Forelimb muscle (tissue), 1 donor: Measurements from ENCODE around the gene FRAS1. TPM values are rescaled to one million over a fixed set of nuclear protein-coding genes. Genes with fewer than 3 reads are reported as not detected.
"Not testable (repeated sequence)": the region's sequence is repeated elsewhere in the genome, so short reads cannot be mapped to it uniquely, and the experiment has no call there.

Experiments used
- DNase-seq: peaks from one replicate; pipeline ENCODE4 v3.0.0-alpha.2; 2013; ENCODE audit warnings: low read depth
- polyA plus RNA-seq: library from polyadenylated mRNA; unstranded; fragments of 120-200 nt; gene quantifications from one replicate; pipeline ENCODE4 v1.2.1, GENCODE V29; 2013; ENCODE audit not compliant: insufficient read length

Gene FRAS1
- polyA plus RNA-seq, 1 donor, result 5.0 TPM

GRCh38 chr4:78165758-78166157 is 108.6 kb downstream of the FRAS1 start:
- no peak for DNase-seq

- no peak for DNase-seq
Observed at GRCh38 chr4:78166622-78167021, 109.5 kb downstream of the FRAS1 start.

GRCh38 chr4:78167510-78167909 is 110.4 kb downstream of the FRAS1 start:
- DNase-seq, result no peak

- no peak for DNase-seq
Observed at GRCh38 chr4:78168029-78168428, 110.9 kb downstream of the FRAS1 start.

GRCh38 chr4:78169728-78170127 is 112.6 kb downstream of the FRAS1 start:
- DNase-seq, result no peak

- DNase-seq, result no peak
Observed at GRCh38 chr4:78171482-78171881, 114.4 kb downstream of the FRAS1 start.

- DNase-seq, result no peak
Observed at GRCh38 chr4:78174891-78175290, 117.8 kb downstream of the FRAS1 start.

GRCh38 chr4:78179196-78179595 is 122.1 kb downstream of the FRAS1 start:
- no peak for DNase-seq

- DNase-seq, result not testable (repeated sequence)
Observed at GRCh38 chr4:78181681-78182234, 124.6 kb downstream of the FRAS1 start.

GRCh38 chr4:78184584-78184983 is 127.5 kb downstream of the FRAS1 start:
- no peak for DNase-seq

GRCh38 chr4:78185117-78185516 is 128.0 kb downstream of the FRAS1 start:
- DNase-seq, result no peak

- DNase-seq, result no peak
Observed at GRCh38 chr4:78186597-78187543, 129.7 kb downstream of the FRAS1 start.

GRCh38 chr4:78190068-78190467 is 132.9 kb downstream of the FRAS1 start:
- no peak for DNase-seq

- no peak for DNase-seq
Observed at GRCh38 chr4:78190595-78190994, 133.5 kb downstream of the FRAS1 start.

GRCh38 chr4:78197947-78198346 is 140.8 kb downstream of the FRAS1 start:
- DNase-seq, result no peak

- no peak for DNase-seq
Observed at GRCh38 chr4:78199984-78200383, 142.9 kb downstream of the FRAS1 start.

- no peak for DNase-seq
Observed at GRCh38 chr4:78200949-78201348, 143.8 kb downstream of the FRAS1 start.

GRCh38 chr4:78204176-78204575 is 147.1 kb downstream of the FRAS1 start:
- no peak for DNase-seq

- DNase-seq, result no peak
Observed at GRCh38 chr4:78205591-78205990, 148.5 kb downstream of the FRAS1 start.

- no peak for DNase-seq
Observed at GRCh38 chr4:78207541-78207940, 150.4 kb downstream of the FRAS1 start.

- no peak for DNase-seq
Observed at GRCh38 chr4:78207951-78208350, 150.8 kb downstream of the FRAS1 start.

GRCh38 chr4:78208896-78209295 is 151.8 kb downstream of the FRAS1 start:
- DNase-seq, result not testable (repeated sequence)
